GM21786 (cell line): ENCODE results near the gene SCGB1A1.
"Not testable (repeated sequence)": the region's sequence is repeated elsewhere in the genome, so short reads cannot be mapped to it uniquely, and the experiment has no call there.

Experiments
- ATAC-seq: cut with Tn5 transposase; IDR thresholded peaks from one replicate; pipeline ENCODE4 v1.9.1; 2021; ENCODE audit not compliant: unreplicated experiment

Gene SCGB1A1

GRCh38 chr11:62449451-62449851, 30.6 kb downstream of the SCGB1A1 start:
- no peak for ATAC-seq

DNA sequence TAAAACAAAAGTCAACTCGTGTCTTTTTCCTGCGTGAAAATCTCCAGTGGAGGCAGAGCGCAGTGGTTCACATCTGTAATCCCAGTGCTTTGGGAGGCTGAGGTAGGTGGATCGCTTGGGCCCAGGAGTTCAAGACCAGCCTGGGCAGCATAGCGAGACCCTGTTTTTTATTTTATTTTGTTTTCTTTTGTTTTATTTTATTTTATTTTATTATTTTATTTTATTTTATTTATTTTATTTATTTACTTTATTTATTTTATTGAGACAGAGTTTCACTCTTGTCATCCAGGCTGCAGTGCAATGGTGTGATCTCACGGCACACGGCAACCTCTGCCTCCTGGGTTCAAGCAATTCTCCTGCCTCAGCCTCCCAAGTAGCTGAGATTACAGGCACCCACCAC, 31.1 kb downstream of the SCGB1A1 start:
- not testable (repeated sequence) for ATAC-seq

- no peak for ATAC-seq
Observed at GRCh38 chr11:62450543-62451240, 31.9 kb downstream of the SCGB1A1 start.

GRCh38 chr11:62451241-62451621, 32.4 kb downstream of the SCGB1A1 start:
- no peak for ATAC-seq

GRCh38 chr11:62452261-62452660, 33.4 kb downstream of the SCGB1A1 start:
- no peak for ATAC-seq

DNA sequence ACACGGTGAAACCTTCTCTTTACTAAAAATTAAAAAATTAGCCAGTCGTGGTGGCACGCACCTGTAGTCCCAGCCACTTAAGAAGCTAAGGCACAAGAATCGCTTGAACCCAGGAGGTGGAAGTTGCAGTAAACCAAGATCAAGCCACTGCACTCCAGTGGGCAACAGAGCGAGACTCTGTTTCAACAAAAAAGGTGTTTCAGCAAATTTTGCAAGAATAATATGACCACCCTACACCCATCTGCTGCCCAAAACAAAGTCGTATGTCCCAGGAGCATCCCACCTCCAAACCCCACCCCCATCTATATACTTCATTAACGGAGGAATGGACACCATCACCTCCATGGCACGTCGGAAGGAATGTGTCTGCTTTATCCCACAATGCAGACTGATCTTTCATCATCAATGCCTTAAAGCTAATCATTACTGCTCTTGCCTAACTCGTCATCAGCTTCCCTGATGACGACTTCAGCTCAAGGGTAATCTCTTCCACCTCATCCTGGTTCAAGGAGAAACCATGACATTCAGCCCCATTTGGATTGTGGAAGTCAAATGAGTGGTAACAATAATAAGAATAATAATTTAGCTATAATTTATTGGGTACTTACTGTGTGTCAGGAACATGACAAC, 34.1 kb downstream of the SCGB1A1 start:
- ATAC-seq, result no peak

- no peak for ATAC-seq
Observed at GRCh38 chr11:62456630-62457029, 37.8 kb downstream of the SCGB1A1 start.

- ATAC-seq, result no peak
Observed at GRCh38 chr11:62457478-62457877, 38.6 kb downstream of the SCGB1A1 start.

GRCh38 chr11:62458212-62459002, 39.6 kb downstream of the SCGB1A1 start:
- ATAC-seq, result no peak

DNA sequence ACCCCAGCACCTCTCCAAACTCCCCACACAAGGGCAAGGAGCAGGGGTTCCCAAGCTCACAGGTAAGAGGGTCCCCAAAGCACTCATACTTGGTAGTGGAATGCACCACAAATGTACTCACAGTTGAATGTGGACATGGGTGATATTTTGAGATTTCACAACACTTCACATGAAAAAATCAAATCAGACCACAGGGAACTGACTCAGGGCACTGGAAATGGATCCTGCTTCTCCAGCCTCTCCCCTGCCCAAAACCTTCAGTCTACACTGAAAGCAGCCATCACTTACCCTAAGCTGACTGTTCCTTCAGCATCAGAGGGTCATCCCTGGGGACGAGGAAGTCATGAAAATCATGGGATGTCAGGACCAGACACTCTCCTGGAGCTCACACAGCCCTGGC, 40.2 kb downstream of the SCGB1A1 start:
- ATAC-seq, result no peak

DNA sequence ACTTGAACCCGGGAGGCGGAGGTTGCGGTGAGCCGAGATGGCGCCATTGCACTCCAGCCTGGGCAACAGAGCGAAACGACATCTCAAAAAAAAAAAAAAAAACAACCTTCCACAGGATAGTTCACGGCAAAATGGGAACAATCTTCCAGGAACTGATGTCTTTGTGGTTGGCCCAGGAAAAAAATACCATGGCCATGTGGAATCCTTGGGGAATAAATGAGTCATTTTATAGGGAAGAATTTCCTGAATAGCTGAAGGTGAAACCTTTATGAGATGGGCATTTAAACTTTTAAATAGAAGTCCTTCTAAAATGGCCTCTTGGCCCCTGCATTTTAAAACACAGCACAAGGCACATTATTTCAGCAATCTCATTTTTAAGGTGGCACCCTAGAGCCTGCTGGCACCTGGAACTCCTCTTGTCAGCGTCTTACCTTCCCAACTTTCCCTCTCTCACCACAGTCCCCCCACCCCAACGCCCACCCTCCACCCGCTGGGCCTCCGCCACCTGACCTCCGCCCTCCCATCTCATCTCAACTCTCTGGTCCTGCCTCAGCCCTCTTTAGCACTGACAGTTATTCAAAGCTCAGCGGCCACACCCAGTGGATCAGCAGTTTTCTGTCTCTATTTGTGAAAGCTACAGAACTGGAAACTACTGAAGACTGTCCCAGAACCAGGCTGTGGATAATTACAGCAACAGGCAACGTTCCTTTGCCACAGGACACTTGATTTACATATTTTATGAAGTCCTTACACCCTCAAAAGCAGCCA, 43.1 kb downstream of the SCGB1A1 start:
- no peak for ATAC-seq

DNA sequence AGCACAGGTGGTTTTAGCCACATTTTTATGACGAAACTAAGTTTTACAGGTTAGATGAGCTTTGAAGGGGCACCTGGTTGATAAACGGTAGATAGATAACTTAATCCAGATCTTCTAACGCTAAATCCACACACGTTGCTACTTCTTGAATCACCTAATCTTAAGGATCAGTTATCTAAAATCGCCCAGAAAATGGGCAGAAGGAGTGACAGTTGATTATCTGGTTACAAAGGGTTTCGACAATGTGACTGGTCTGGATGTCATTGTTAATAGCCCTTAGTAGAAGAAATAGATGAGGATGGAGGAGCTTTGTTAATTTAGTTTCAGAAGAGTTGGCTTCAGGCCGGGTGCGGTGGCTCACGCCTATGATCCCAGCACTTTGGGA, 43.7 kb downstream of the SCGB1A1 start:
- ATAC-seq, result no peak

- ATAC-seq, result no peak
Observed at GRCh38 chr11:62463121-62463542, 44.3 kb downstream of the SCGB1A1 start.

GRCh38 chr11:62464655-62465054, 45.8 kb downstream of the SCGB1A1 start:
- no peak for ATAC-seq

DNA sequence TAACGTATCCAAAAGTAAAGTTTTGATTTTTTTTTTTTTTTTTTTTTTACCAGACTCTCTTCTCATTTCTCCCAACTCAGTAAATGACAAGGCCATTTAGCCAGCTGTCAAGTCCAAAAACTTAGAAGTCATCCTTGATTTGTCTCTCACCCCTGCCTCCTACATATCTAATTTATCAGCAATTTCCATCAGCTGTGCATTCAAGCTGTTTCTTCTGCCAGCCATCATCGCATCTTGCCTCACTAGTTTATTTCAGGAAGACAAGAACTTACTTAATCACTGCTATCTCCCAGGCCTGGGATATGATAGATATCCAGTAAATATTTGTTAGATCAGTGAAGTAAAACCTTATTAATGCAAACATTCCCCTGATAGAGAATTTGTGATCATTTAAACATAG, 47.6 kb downstream of the SCGB1A1 start:
- no peak for ATAC-seq

GRCh38 chr11:62468577-62468976, 49.7 kb downstream of the SCGB1A1 start:
- ATAC-seq, result no peak

DNA sequence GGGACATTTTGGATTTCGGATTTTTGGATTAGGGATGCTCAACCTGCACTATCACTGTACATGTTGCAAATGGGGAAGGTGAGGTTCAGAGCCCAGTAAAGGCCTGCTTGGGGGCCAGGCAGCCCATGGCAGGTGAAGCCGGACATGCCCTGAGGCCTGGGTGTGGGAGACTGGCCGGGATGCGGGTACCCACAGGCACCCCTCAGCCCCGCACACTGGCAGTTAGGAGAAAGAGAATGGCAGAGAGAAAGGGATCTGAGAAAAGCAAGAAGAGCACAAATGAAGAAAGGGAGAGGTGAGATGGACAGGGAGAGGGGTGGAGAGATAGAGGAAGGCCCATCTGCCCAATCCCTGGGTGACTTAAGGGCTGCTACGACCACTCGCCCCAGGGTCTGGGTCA, 52.8 kb downstream of the SCGB1A1 start:
- ATAC-seq, result no peak

GRCh38 chr11:62472063-62472884, 53.4 kb downstream of the SCGB1A1 start:
- ATAC-seq, result no peak
